H1 (cell line): ENCODE results near the gene SLC4A1. TPM values are rescaled to one million over a fixed set of nuclear protein-coding genes. Genes with fewer than 3 reads are reported as not detected.

Source experiments
- CTCF ChIA-PET: fragments of 300-600 bp; sonication (Branson Sonifier 250); formaldehyde crosslinking; loops from one replicate; lab custom pipeline; 2021; ENCODE audit not compliant: partially characterized antibody; lab: Charles Lee
- POLR2A ChIA-PET: fragments of 300-600 bp; sonication (Branson Sonifier 250); formaldehyde crosslinking; loops from one replicate; lab custom pipeline; 2021; ENCODE audit warnings: inconsistent platforms; ENCODE audit not compliant: partially characterized antibody; lab: Charles Lee
- DNase-seq, 2 experiments: peaks; one replicate each; pipeline versions ENCODE4 v3.0.0 to v3.0.0-alpha.2; 2010 to 2022; ENCODE audit warnings: low spot score in 2 of 2, low read depth in 1 of 2, mixed read lengths in 1 of 2
- FAIRE-seq: peaks from 2 replicates; lab custom pipeline; 2011; peaks lifted over from hg19 to GRCh38; lab: Jason Lieb, UNC
- H2AFZ ChIP-seq: 2 replicates; pipeline ENCODE4 v1.8.1; 2012; ENCODE audit warnings: low read length, inconsistent platforms
- H2AK5ac ChIP-seq: 2 replicates; pipeline ENCODE4 v1.6.1; 2013; ENCODE audit warnings: low read depth, low read length
- H2BK120ac ChIP-seq: replicated peaks from 2 replicates; pipeline ENCODE3; 2013; ENCODE audit warnings: low read depth, low read length, inconsistent platforms
- H2BK12ac ChIP-seq: 2 replicates; pipeline ENCODE4 v1.6.1; 2013; ENCODE audit warnings: low read depth, low read length
- H2BK15ac ChIP-seq: 2 replicates; pipeline ENCODE4 v1.6.1; 2013; ENCODE audit warnings: low read length
- H2BK20ac ChIP-seq: 2 replicates; pipeline ENCODE4 v1.6.1; 2013; ENCODE audit warnings: low read length
- H2BK5ac ChIP-seq: 2 replicates; pipeline ENCODE4 v1.6.1; 2013; ENCODE audit warnings: low read depth, low read length
- H3K14ac ChIP-seq: 2 replicates; pipeline ENCODE4 v1.6.1; 2013; ENCODE audit warnings: inconsistent platforms; ENCODE audit not compliant: insufficient read length
- H3K18ac ChIP-seq: 2 replicates; pipeline ENCODE4 v1.6.1; 2013; ENCODE audit warnings: low read length; ENCODE audit errors: extremely low read depth
- H3K23ac ChIP-seq: 2 replicates; pipeline ENCODE4 v1.6.1; 2013; ENCODE audit warnings: inconsistent platforms; ENCODE audit not compliant: insufficient read length
- H3K23me2 ChIP-seq: 2 replicates; pipeline ENCODE4 v1.6.1; 2013; ENCODE audit warnings: low read depth, low read length
- H3K27ac ChIP-seq: 2 replicates; pipeline ENCODE4 v1.6.1; 2011; ENCODE audit warnings: low read depth, low read length, inconsistent platforms
- H3K27me3 ChIP-seq, 4 experiments: replicated peaks in 1 of 4; 1 replicate in 1 of 4; 2 replicates in 3 of 4; pipeline versions ENCODE4 v1.6.1 to v1.8.1; 2011 to 2013; ENCODE audit warnings: low read length in 3 of 4, mild to moderate bottlenecking in 3 of 4, inconsistent platforms in 2 of 4, mixed read lengths in 2 of 4, moderate library complexity in 1 of 4; ENCODE audit not compliant: control insufficient read depth in 3 of 4, insufficient read depth in 3 of 4; ENCODE audit errors: extremely low read depth in 1 of 4
- H3K36me3 ChIP-seq, 4 experiments: 2 replicates each; pipeline versions ENCODE4 v1.6.1 to v1.8.1; 2011 to 2013; ENCODE audit warnings: mild to moderate bottlenecking in 4 of 4, low read length in 3 of 4, moderate library complexity in 2 of 4, control low read depth in 1 of 4, inconsistent platforms in 1 of 4; ENCODE audit not compliant: insufficient read depth in 4 of 4, control insufficient read depth in 2 of 4
- H3K4ac ChIP-seq: replicated peaks from 2 replicates; pipeline ENCODE3; 2013; ENCODE audit warnings: low read length, low read depth, mixed read lengths, inconsistent platforms; ENCODE audit not compliant: insufficient read length
- H3K4me1 ChIP-seq, 4 experiments: replicated peaks in 1 of 4; 1 replicate in 1 of 4; 2 replicates in 3 of 4; pipeline versions ENCODE4 v1.6.1 to v1.8.1; 2011 to 2013; ENCODE audit warnings: low read length in 3 of 4, inconsistent platforms in 2 of 4, mixed read lengths in 1 of 4; ENCODE audit not compliant: insufficient read depth in 4 of 4, control insufficient read depth in 3 of 4
- H3K4me2 ChIP-seq, 2 experiments: 2 replicates each; pipeline versions ENCODE4 v1.6.1 to v1.8.1; 2011 to 2013; ENCODE audit warnings: low read depth in 2 of 2, low read length in 2 of 2, control low read depth in 1 of 2, inconsistent platforms in 1 of 2, mild to moderate bottlenecking in 1 of 2; ENCODE audit not compliant: insufficient read depth in 1 of 2
- H3K4me3 ChIP-seq, 4 experiments: fragments of 200-600, 300-600 bp in 1 of 4; sonication (generic), shearing (Covaris generic), sonication (Bioruptor Twin) in 1 of 4; 2 replicates each; pipeline versions ENCODE4 v1.5.1 to v1.8.1; 2011 to 2016; ENCODE audit warnings: low read length in 4 of 4, low read depth in 3 of 4, control low read depth in 2 of 4, inconsistent platforms in 2 of 4, mild to moderate bottlenecking in 2 of 4, mixed read lengths in 1 of 4, moderate library complexity in 1 of 4; ENCODE audit not compliant: insufficient read depth in 2 of 4; ENCODE audit errors: extremely low read depth in 1 of 4
- H3K56ac ChIP-seq: replicated peaks from 2 replicates; pipeline ENCODE3; 2013; ENCODE audit warnings: low read depth, mild to moderate bottlenecking, mixed read lengths, low read length, inconsistent platforms; ENCODE audit not compliant: insufficient read length
- H3K79me1 ChIP-seq: 2 replicates; pipeline ENCODE4 v1.6.1; 2013; ENCODE audit warnings: low read depth, low read length, control low read depth
- H3K79me2 ChIP-seq, 2 experiments: 2 replicates each; pipeline versions ENCODE4 v1.6.1 to v1.8.1; 2012 to 2013; ENCODE audit warnings: low read length in 2 of 2, mild to moderate bottlenecking in 2 of 2, inconsistent platforms in 1 of 2; ENCODE audit not compliant: insufficient read depth in 2 of 2, control insufficient read depth in 1 of 2
- H3K9ac ChIP-seq, 4 experiments: replicated peaks in 1 of 4; 1 replicate in 1 of 4; 2 replicates in 3 of 4; pipeline versions ENCODE4 v1.6.1 to v1.8.1; 2011 to 2013; ENCODE audit warnings: low read depth in 3 of 4, low read length in 3 of 4, control low read depth in 2 of 4, mild to moderate bottlenecking in 2 of 4, moderate library complexity in 2 of 4, inconsistent platforms in 1 of 4; ENCODE audit errors: extremely low read depth in 1 of 4
- H3K9me3 ChIP-seq, 2 experiments: 2 replicates each; pipeline versions ENCODE4 v1.6.1 to v1.8.1; 2012 to 2013; ENCODE audit warnings: mild to moderate bottlenecking in 2 of 2, moderate library complexity in 2 of 2, control low read depth in 1 of 2, inconsistent platforms in 1 of 2, low read depth in 1 of 2, low read length in 1 of 2, mixed read lengths in 1 of 2; ENCODE audit not compliant: insufficient read depth in 2 of 2
- H4K20me1 ChIP-seq, 2 experiments: replicated peaks in 1 of 2; 2 replicates each; pipeline versions ENCODE3 to v1.8.1; 2011 to 2013; ENCODE audit warnings: inconsistent platforms in 2 of 2, low read length in 2 of 2, mild to moderate bottlenecking in 1 of 2; ENCODE audit not compliant: insufficient read depth in 2 of 2, control insufficient read depth in 1 of 2
- H4K5ac ChIP-seq: 2 replicates; pipeline ENCODE4 v1.6.1; 2013; ENCODE audit warnings: low read length, low read depth, mixed read lengths, inconsistent platforms; ENCODE audit not compliant: insufficient read length
- H4K8ac ChIP-seq: 2 replicates; pipeline ENCODE4 v1.8.0; 2013; ENCODE audit warnings: mild to moderate bottlenecking, moderate library complexity, low read length, inconsistent platforms; ENCODE audit not compliant: insufficient read depth; ENCODE audit errors: extremely low read depth
- H4K91ac ChIP-seq: replicated peaks from 2 replicates; pipeline ENCODE3; 2013; ENCODE audit warnings: low read length, mixed read lengths, inconsistent platforms; ENCODE audit not compliant: insufficient read length
- CTBP2 ChIP-seq: IDR thresholded peaks from 2 replicates; pipeline ENCODE4 v1.7.0; 2011; ENCODE audit warnings: borderline replicate concordance, mild to moderate bottlenecking, moderate library complexity, mixed read lengths, low read length; ENCODE audit not compliant: insufficient read depth, insufficient read length
- YY1 ChIP-seq: IDR thresholded peaks from 2 replicates; pipeline ENCODE4 v1.6.1; 2011; ENCODE audit warnings: low read depth, mild to moderate bottlenecking, low read length
- WGBS, 2 experiments: shearing (Covaris generic) in 1 of 2; methylation state at CpG; one replicate each; pipeline versions ENCODE4 v1.1.6 to v1.1.7; 2013 to 2015; ENCODE audit warnings: low lambda C conversion rate in 2 of 2, mixed read lengths in 2 of 2, inconsistent platforms in 1 of 2, low coverage in 1 of 2, missing lambda C conversion rate in 1 of 2; ENCODE audit not compliant: insufficient replicate concordance in 2 of 2, insufficient coverage in 1 of 2, insufficient read length in 1 of 2; ENCODE audit errors: extremely low coverage in 1 of 2, missing lambda C conversion rate in 1 of 2; 5-methylcytosine and 5-hydroxymethylcytosine counted together
- polyA plus RNA-seq, 7 experiments: library from polyadenylated mRNA; depleted of rRNA in 3 of 7; stranded (reverse) in 5 of 7; unstranded in 2 of 7; fragments of >200 nt in 5 of 7; fragments of 200-250 nt in 2 of 7; gene quantifications; 1 replicate in 5 of 7; 2 replicates in 1 of 7; 4 replicates in 1 of 7; pipeline versions ENCODE4 v1.2.1 to v1.2.3, GENCODE V29; 2011 to 2013; ENCODE audit warnings: missing spikeins in 2 of 7, mixed read lengths in 2 of 7
- total RNA-seq: library from RNA; stranded (reverse); fragmentation: NEBNext Ultra II Directional; extraction: Animal tissue kit (Norgen Biotek cat#: 25700); gene quantifications from 2 replicates; pipeline ENCODE4 v1.2.1, GENCODE V29; 2021

SLC4A1 gene
- total and polyA plus RNA-seq, 2 of the 8 experiments (the other 6 are each of a cell fraction or from before 2014, with no cell fraction given), result 0.08 TPM; not detected in 1

DNA sequence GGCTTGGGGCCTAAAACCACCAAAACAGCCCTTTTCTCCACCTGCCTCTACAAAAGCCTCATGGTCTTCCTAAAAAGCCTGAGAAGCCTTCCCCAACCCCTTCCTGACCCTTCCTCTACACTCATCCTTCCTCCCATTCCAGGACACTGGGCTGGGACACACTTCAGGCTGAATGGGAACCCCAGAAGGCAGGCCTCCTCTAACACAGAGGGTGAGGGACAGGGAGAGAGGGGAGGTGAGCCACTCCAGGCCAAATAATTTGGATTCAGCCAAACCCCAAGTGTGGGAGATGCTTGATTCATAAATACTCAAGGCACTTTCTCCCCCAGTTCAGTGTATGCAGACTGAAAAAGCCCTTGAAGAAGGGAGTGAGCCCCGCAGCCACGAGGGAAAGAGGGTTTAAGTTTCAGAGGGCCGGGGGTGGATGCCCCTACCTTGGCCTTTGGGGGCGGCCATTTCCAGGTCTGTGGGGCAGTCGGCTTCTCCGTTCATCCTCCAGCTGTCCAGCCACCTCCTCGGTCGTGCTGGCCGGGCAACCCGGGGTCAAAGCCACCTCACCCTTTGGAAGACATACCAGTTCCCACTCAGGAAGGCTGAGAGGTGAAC, 50.1 kb downstream of the SLC4A1 start:
- Histone ChIP-seq H2BK120ac (peak overlapping the region; percentile 51), H2BK5ac (peak overlapping the region; percentile 97), H3K36me3 (peaks cover 20 to 33% (median 29%) of the 10 kb centered on the region in 4 experiments; a peak in 7 of 8 replicates), H3K56ac (peak overlapping the region; percentile 56), H3K4ac (peak overlapping the region; percentile 98)
- WGBS, 2 experiments, result 18% methylated on average over 6 of the region's 10 CpGs; no CpG with 5 or more reads in 1 of the 2 experiments
- FAIRE-seq, result no peak
- TF ChIP-seq CTBP2, result no peak
- TF ChIP-seq YY1, result peak; percentile 59
- TF ChIP-seq, all 59 proteins: peak for 1
- CTCF ChIA-PET, result interaction anchor here (0.8 to 12.7 kb wide), 16 partner anchors 10 to 134 kb away, joined by 3 to 158 read pairs (median 4); partner anchors contain the start of gene GRN
- H3K27ac ChIP-seq, result peak overlapping the region; percentile 76; the same call in 1 of the 2 replicates
- H3K23ac ChIP-seq, result no peak overlapping the region
- peaks cover 0 to 8% of the 10 kb centered on the region in 2 experiments for H4K20me1 ChIP-seq
- no peak for DNase-seq
- POLR2A ChIA-PET, result interaction anchor here (0.6 to 8.7 kb wide), 9 partner anchors 11 to 136 kb away, joined by 3 to 78 read pairs (median 4); partner anchors contain the start of genes ATXN7L3 and RUNDC3A
- H2BK20ac ChIP-seq, result no peak overlapping the region
- peak overlapping the region; percentile 67 to 100 (median 84) for H3K4me3 ChIP-seq
- H2BK12ac ChIP-seq, result peak overlapping the region; percentile 92; the same call in 1 of the 2 replicates
- H3K9ac ChIP-seq, result peak overlapping the region; percentile 49 to 71 (median 62)
- peak overlapping the region; percentile 37; the same call in 1 of the 2 replicates for H2BK15ac ChIP-seq
- peak overlapping the region; percentile 29 for H4K8ac ChIP-seq
- peaks cover 21% of the 10 kb centered on the region for H3K23me2 ChIP-seq
- H2AFZ ChIP-seq, result no peak overlapping the region
- no peaks in the 10 kb centered on the region for H3K27me3 ChIP-seq
- peaks cover 11 to 23% of the 10 kb centered on the region in 2 experiments for H3K79me2 ChIP-seq
- H2AK5ac ChIP-seq, result no peak overlapping the region; the same call in 1 of the 2 replicates
- H3K79me1 ChIP-seq, result peaks cover 9% of the 10 kb centered on the region
- H3K4me2 ChIP-seq, result peak overlapping the region; percentile 87 to 98
- H4K5ac ChIP-seq, result peak overlapping the region; percentile 93
- peak overlapping the region; percentile 88 for H4K91ac ChIP-seq
- no peak overlapping the region for H3K14ac ChIP-seq
- H3K18ac ChIP-seq, result peak overlapping the region; percentile 25; the same call in 1 of the 2 replicates
- H3K4me1 ChIP-seq, result peaks cover 3 to 19% (median 4%) of the 10 kb centered on the region in 4 experiments; a peak in 6 of 7 replicates
- H3K9me3 ChIP-seq, result no peaks in the 10 kb centered on the region
